Measurements from ENCODE around the gene CAPN2. TPM values are rescaled to one million over a fixed set of nuclear protein-coding genes. Genes with fewer than 3 reads are reported as not detected.

The CAPN2 gene
- polyA plus RNA-seq, 4 donors: 47.0 to 115 (median 68.8) TPM

DNA sequence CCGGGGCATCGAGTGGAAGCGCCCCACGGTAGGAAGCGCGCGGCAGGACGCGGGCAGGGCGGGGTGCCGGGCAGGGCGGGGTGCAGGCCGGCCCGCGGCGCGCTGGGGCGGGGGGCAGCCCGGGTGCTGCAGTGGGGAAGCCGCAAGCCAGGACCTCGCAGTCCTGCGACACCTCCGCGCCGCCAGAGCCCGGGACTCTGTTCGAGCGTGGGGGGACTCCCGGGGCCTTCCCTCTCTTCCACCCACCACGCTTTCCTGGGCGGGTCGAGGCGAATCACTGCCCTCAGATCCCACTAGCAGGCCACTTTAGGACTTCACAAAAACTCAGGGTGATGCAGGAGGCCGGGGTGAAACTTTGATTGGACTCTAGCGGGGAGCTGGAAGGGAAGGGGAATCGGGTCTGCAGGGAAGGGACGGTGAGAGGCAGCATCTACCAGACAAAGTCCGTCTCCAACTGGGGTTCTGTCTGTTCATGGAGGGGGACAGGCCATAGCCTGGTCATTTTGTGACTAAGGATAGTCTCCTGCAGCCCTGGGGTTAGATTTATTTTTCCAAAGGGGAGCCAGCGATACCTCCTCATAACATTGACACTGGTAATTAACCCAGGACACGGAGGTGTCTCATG lies 623 bp downstream of the CAPN2 start:
- H3K9me3 ChIP-seq (ENCODE audit: control insufficient read depth in 2 of 2, insufficient read depth in 1 of 2, low read depth in 1 of 2, low read length in 1 of 2): no peaks in the 10 kb centered on the region
- FAIRE-seq (no peak), DNase-seq (peak; percentile 49 to 66)
- no peaks in the 10 kb centered on the region for H3K27me3 ChIP-seq (ENCODE audit: control insufficient read depth in 3 of 3, insufficient read depth in 3 of 3, low read length in 3 of 3)
- peak overlapping the region; percentile 76 to 86 (median 77) for H3K4me3 ChIP-seq (ENCODE audit: low read depth in 1 of 3, low read length in 3 of 3)
- peaks cover 6 to 25% (median 17%) of the 10 kb centered on the region in 3 donors for H3K4me1 ChIP-seq (ENCODE audit: control insufficient read depth in 3 of 3, insufficient read depth in 2 of 3, low read depth in 1 of 3, low read length in 2 of 3)
- peaks cover 0 to 6% (median 0%) of the 10 kb centered on the region in 3 donors for H3K36me3 ChIP-seq (ENCODE audit: control insufficient read depth in 3 of 3, insufficient read depth in 2 of 3, low read depth in 1 of 3, low read length in 3 of 3)
- peak overlapping the region; percentile 88 to 98 (median 97) for H3K27ac ChIP-seq (ENCODE audit: low read depth in 1 of 3, low read length in 2 of 3)
- 1 to 2% (median 2%) methylated on average over 32 to 40 of the region's 40 CpGs for WGBS, 3 donors

DNA sequence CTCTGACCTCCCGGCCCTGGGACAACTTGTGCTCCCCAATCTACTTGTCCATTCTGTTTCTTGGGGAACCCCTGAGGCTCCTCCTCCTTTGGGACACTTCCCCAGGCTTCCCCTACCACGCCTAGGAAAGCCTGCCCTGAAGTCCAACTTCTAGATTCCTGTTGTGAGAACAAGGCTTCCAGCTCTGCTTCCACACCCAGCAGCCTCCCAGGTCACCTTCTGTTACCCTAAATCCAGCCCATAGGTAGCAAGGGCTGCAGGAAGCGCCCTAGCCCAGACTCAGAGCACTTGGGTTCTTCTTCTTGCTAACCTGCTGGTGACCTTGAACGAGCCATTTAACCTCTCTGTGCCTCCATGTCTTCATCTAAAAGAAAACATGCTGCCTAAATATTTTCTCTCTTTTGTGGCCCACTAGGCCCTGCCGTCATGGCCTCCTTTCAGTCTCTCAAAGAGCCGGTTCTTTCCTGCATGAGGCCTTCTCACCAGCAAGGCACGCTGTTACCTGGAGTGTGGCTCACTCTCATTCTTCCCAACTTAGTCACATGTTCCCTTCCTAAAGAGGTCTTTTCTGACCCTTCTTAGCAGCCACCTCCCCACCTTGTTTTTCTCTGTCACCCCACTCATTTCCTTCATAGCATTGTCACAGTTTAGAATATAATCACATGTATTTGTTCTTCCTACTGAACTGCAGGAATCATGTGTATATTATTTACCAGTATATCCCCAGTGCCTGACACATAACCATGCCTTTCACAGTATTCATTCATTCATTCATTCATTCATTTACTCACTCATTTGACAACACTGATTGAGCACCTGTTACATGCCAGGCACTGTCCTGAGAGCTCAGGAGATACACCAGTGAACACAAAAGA lies 1.4 kb downstream of the CAPN2 start:
- H3K27me3 ChIP-seq (ENCODE audit: control insufficient read depth in 3 of 3, insufficient read depth in 3 of 3, low read length in 3 of 3): no peaks in the 10 kb centered on the region
- 35 to 48% (median 35%) methylated on average over 7 of the region's 7 CpGs for WGBS, 3 donors
- DNase-seq (peak; percentile 58 to 78), FAIRE-seq (no peak)
- H3K4me3 ChIP-seq (ENCODE audit: low read depth in 1 of 3, low read length in 3 of 3): peak overlapping the region; percentile 76 to 86 (median 77)
- peaks cover 0 to 8% (median 0%) of the 10 kb centered on the region in 3 donors for H3K36me3 ChIP-seq (ENCODE audit: control insufficient read depth in 3 of 3, insufficient read depth in 2 of 3, low read depth in 1 of 3, low read length in 3 of 3)
- H3K27ac ChIP-seq (ENCODE audit: low read depth in 1 of 3, low read length in 2 of 3): peak overlapping the region; percentile 88 to 98 (median 97)
- no peaks in the 10 kb centered on the region for H3K9me3 ChIP-seq (ENCODE audit: control insufficient read depth in 2 of 2, insufficient read depth in 1 of 2, low read depth in 1 of 2, low read length in 1 of 2)
- peaks cover 5 to 26% (median 15%) of the 10 kb centered on the region in 3 donors for H3K4me1 ChIP-seq (ENCODE audit: control insufficient read depth in 3 of 3, insufficient read depth in 2 of 3, low read depth in 1 of 3, low read length in 2 of 3)

DNA sequence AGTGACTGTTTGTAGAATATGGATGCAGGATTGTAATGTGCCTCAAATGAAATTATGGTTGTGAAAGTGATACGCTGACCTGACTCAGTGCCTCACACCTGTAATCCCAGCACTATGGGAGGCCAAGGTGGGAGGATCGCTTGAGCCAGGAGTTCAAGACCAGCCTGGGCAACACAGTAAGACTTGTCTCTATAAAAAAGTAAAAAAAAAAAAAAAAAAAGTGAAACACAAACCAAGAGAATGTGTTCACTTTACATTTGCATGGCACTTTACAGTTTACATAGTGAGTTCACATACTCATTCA lies 2.0 kb downstream of the CAPN2 start:
- peaks cover 5 to 30% (median 13%) of the 10 kb centered on the region in 3 donors for H3K4me1 ChIP-seq (ENCODE audit: control insufficient read depth in 3 of 3, insufficient read depth in 2 of 3, low read depth in 1 of 3, low read length in 2 of 3)
- FAIRE-seq (no peak), DNase-seq (no peak)
- H3K36me3 ChIP-seq (ENCODE audit: control insufficient read depth in 3 of 3, insufficient read depth in 2 of 3, low read depth in 1 of 3, low read length in 3 of 3): peaks cover 0 to 8% (median 0%) of the 10 kb centered on the region in 3 donors
- no peaks in the 10 kb centered on the region for H3K27me3 ChIP-seq (ENCODE audit: control insufficient read depth in 3 of 3, insufficient read depth in 3 of 3, low read length in 3 of 3)
- WGBS, 3 donors: 68 to 87% (median 76%) methylated on average over 2 of the region's 2 CpGs
- no peaks in the 10 kb centered on the region for H3K9me3 ChIP-seq (ENCODE audit: control insufficient read depth in 2 of 2, insufficient read depth in 1 of 2, low read depth in 1 of 2, low read length in 1 of 2)
- no peak overlapping the region for H3K4me3 ChIP-seq (ENCODE audit: low read depth in 1 of 3, low read length in 3 of 3)
- H3K27ac ChIP-seq (ENCODE audit: low read depth in 1 of 3, low read length in 2 of 3): no peak overlapping the region

DNA sequence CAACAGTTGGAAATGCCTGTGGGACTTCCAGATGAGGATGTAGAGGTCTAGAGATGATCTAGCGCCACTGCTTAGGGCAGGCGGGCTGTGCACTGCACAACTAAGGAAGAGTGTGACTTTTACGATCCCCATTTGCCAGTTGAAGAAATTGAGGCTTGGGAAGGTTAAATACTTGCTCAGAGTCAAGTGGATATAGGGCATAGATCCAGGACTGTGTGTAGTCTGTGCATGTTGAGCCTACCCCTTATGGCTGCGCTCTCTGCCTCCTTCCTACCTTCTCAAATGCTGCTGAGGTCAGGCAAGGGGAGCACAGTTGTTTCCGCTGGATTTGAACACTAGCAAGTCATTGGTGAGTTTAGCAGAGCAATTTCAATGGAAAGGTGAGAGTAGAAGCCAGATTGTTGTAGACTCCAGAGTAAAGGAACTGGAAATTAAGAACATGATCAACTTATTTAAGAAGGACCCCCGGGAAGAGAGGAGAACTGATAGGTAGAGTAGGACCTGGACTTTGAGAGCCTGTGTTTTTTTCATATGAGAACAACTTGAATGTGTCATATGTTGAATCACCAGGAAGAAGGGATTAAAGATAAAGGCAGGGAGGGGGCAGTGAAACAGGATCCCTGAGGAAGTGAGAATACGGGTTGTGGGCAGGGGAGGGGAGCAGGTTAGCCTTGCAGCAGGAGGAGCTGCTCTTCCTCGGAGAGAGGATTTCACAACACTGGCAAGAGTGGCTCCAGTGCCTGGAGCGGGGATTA lies 2.7 kb downstream of the CAPN2 start:
- FAIRE-seq: no peak
- no peak overlapping the region for H3K4me3 ChIP-seq (ENCODE audit: low read depth in 1 of 3, low read length in 3 of 3)
- peaks cover 0 to 8% (median 0%) of the 10 kb centered on the region in 3 donors for H3K36me3 ChIP-seq (ENCODE audit: control insufficient read depth in 3 of 3, insufficient read depth in 2 of 3, low read depth in 1 of 3, low read length in 3 of 3)
- H3K9me3 ChIP-seq (ENCODE audit: control insufficient read depth in 2 of 2, insufficient read depth in 1 of 2, low read depth in 1 of 2, low read length in 1 of 2): no peaks in the 10 kb centered on the region
- H3K4me1 ChIP-seq (ENCODE audit: control insufficient read depth in 3 of 3, insufficient read depth in 2 of 3, low read depth in 1 of 3, low read length in 2 of 3): peaks cover 5 to 36% (median 13%) of the 10 kb centered on the region in 3 donors
- 56 to 67% (median 61%) methylated on average over 9 of the region's 9 CpGs for WGBS, 3 donors
- H3K27ac ChIP-seq (ENCODE audit: low read depth in 1 of 3, low read length in 2 of 3): peak overlapping the region; percentile 39 to 50 (median 39)
- DNase-seq: peak; percentile 74 to 75
- H3K27me3 ChIP-seq (ENCODE audit: control insufficient read depth in 3 of 3, insufficient read depth in 3 of 3, low read length in 3 of 3): no peaks in the 10 kb centered on the region

DNA sequence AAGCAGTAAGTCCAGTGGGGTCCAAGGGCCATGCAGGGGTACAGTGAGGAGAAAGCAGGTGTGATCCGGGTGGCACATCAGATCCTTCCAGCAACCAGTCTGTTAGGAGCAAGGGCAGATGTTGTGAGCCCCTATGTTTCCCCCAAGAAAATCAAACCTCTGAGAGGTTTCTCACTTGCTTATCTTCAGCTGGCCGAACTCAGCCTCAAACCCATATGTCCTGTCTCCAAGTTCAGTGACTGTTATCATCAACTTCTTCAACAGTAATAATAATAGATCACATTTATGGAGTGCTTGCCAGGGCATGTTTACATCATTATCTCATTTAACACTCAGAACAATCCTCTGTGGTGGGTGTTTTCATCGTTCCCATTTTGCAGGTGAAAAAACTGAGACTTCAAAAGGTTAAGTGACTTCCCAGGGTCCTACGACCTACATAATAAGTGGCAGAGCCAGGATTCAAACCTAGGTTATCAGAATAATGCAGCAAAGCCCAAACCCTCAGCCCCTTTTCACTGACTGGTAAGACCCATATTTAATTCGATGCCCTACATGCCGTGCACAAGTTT lies 3.3 kb downstream of the CAPN2 start:
- Histone ChIP-seq H3K4me1 (ENCODE audit: control insufficient read depth in 3 of 3, insufficient read depth in 2 of 3, low read depth in 1 of 3, low read length in 2 of 3) (peaks cover 5 to 43% (median 14%) of the 10 kb centered on the region in 3 donors), H3K36me3 (ENCODE audit: control insufficient read depth in 3 of 3, insufficient read depth in 2 of 3, low read depth in 1 of 3, low read length in 3 of 3) (peaks cover 0 to 8% (median under 1%) of the 10 kb centered on the region in 3 donors), H3K27me3 (ENCODE audit: control insufficient read depth in 3 of 3, insufficient read depth in 3 of 3, low read length in 3 of 3) (no peaks in the 10 kb centered on the region), H3K4me3 (ENCODE audit: low read depth in 1 of 3, low read length in 3 of 3) (no peak overlapping the region), H3K27ac (ENCODE audit: low read depth in 1 of 3, low read length in 2 of 3) (peak overlapping the region in 2 of 3 donors; percentile 39 to 50), H3K9me3 (ENCODE audit: control insufficient read depth in 2 of 2, insufficient read depth in 1 of 2, low read depth in 1 of 2, low read length in 1 of 2) (no peaks in the 10 kb centered on the region)
- FAIRE-seq: no peak
- WGBS, 3 donors: 61 to 74% (median 69%) methylated on average over 6 of the region's 6 CpGs
- DNase-seq: no peak

DNA sequence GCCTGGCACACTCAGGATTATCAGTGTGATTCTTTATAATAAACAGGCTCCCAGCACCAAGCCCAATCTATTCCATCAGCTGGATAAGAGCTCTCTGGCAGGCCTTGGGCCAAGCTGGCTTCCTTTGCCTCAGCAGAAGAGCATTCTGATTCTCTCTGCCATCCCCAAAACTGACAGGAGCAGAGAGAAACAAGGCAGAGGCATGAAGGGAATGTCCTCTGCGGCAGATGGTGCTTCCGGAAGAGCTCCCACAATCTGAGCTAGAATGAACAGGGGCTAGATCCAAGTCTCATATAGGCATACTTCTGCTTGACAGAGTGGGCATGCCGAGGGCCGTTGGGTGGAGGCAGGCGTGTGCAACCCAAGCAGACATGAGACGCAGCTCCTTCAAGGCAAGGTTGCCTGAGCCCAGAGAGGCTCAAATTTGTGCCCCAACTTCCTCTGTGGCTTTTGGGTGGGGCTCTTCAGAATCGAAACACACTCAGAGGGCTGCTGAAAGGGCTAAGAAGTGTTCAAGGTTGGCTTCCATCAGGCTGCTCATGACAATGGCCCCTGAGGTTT lies 4.0 kb downstream of the CAPN2 start:
- Histone ChIP-seq H3K27ac (ENCODE audit: low read depth in 1 of 3, low read length in 2 of 3) (peak overlapping the region in 2 of 3 donors; percentile 25 to 34), H3K27me3 (ENCODE audit: control insufficient read depth in 3 of 3, insufficient read depth in 3 of 3, low read length in 3 of 3) (no peaks in the 10 kb centered on the region), H3K36me3 (ENCODE audit: control insufficient read depth in 3 of 3, insufficient read depth in 2 of 3, low read depth in 1 of 3, low read length in 3 of 3) (peaks cover 0 to 11% (median 2%) of the 10 kb centered on the region in 3 donors), H3K4me1 (ENCODE audit: control insufficient read depth in 3 of 3, insufficient read depth in 2 of 3, low read depth in 1 of 3, low read length in 2 of 3) (peaks cover 5 to 49% (median 20%) of the 10 kb centered on the region in 3 donors), H3K9me3 (ENCODE audit: control insufficient read depth in 2 of 2, insufficient read depth in 1 of 2, low read depth in 1 of 2, low read length in 1 of 2) (no peaks in the 10 kb centered on the region), H3K4me3 (ENCODE audit: low read depth in 1 of 3, low read length in 3 of 3) (no peak overlapping the region)
- DNase-seq: peak in 1 of 2 donors; percentile 52
- 49 to 66% (median 57%) methylated on average over 7 of the region's 7 CpGs for WGBS, 3 donors
- no peak for FAIRE-seq

GRCh38 chr1:223717123-223717522 lies 4.8 kb downstream of the CAPN2 start:
- H3K27me3 ChIP-seq (ENCODE audit: control insufficient read depth in 3 of 3, insufficient read depth in 3 of 3, low read length in 3 of 3): no peaks in the 10 kb centered on the region
- FAIRE-seq (no peak), DNase-seq (no peak)
- H3K36me3 ChIP-seq (ENCODE audit: control insufficient read depth in 3 of 3, insufficient read depth in 2 of 3, low read depth in 1 of 3, low read length in 3 of 3): peaks cover 0 to 13% (median 2%) of the 10 kb centered on the region in 3 donors
- H3K27ac ChIP-seq (ENCODE audit: low read depth in 1 of 3, low read length in 2 of 3): no peak overlapping the region
- WGBS, 3 donors: 86 to 97% (median 92%) methylated on average over 5 of the region's 5 CpGs
- no peak overlapping the region for H3K4me3 ChIP-seq (ENCODE audit: low read depth in 1 of 3, low read length in 3 of 3)
- H3K9me3 ChIP-seq (ENCODE audit: control insufficient read depth in 2 of 2, insufficient read depth in 1 of 2, low read depth in 1 of 2, low read length in 1 of 2): no peaks in the 10 kb centered on the region
- H3K4me1 ChIP-seq (ENCODE audit: control insufficient read depth in 3 of 3, insufficient read depth in 2 of 3, low read depth in 1 of 3, low read length in 2 of 3): peaks cover 5 to 52% (median 22%) of the 10 kb centered on the region in 3 donors

Measured in small intestine (tissue), 7 donors.